GM23338 (cell line): ENCODE results near the gene HSDL1. TPM values are rescaled to one million over a fixed set of nuclear protein-coding genes. Genes with fewer than 3 reads are reported as not detected.

Experiments used
- ATAC-seq: fragments of 200-7000 bp; cut with Tn5 transposase; 3 replicates; pipeline ENCODE4 v1.9.1; 2020
- DNase-seq: peaks from one replicate; pipeline ENCODE4 v3.0.0-alpha.2; 2015; ENCODE audit warnings: low spot score
- H2AFZ ChIP-seq: fragments of 200-600 bp; sonication (generic); 2 replicates; pipeline ENCODE4 v1.8.0; 2016; ENCODE audit warnings: antibody characterized with exemption, mild to moderate bottlenecking, moderate library complexity
- H3F3A ChIP-seq: fragments of 200-600 bp; sonication (generic); replicated peaks from 2 replicates; pipeline ENCODE4 v1.8.0; 2017; ENCODE audit warnings: antibody characterized with exemption, mixed run types, low read depth
- H3K27ac ChIP-seq: fragments of 200-600 bp; sonication (generic); 2 replicates; pipeline ENCODE4 v1.6.1; 2016; ENCODE audit warnings: low read depth
- H3K27me3 ChIP-seq: fragments of 200-600 bp; sonication (generic); 2 replicates; pipeline ENCODE4 v1.8.0; 2016; ENCODE audit warnings: mild to moderate bottlenecking, mixed run types, moderate library complexity; ENCODE audit not compliant: insufficient read depth
- H3K36me3 ChIP-seq: fragments of 200-600 bp; sonication (generic); 2 replicates; pipeline ENCODE4 v1.8.0; 2016; ENCODE audit warnings: mild to moderate bottlenecking; ENCODE audit not compliant: insufficient read depth
- H3K4me1 ChIP-seq: fragments of 200-600 bp; sonication (generic); 2 replicates; pipeline ENCODE4 v1.8.0; 2016; ENCODE audit warnings: mild to moderate bottlenecking, moderate library complexity; ENCODE audit not compliant: insufficient read depth
- H3K4me2 ChIP-seq: fragments of 200-600 bp; sonication (generic); 2 replicates; pipeline ENCODE4 v1.7.1; 2017; ENCODE audit warnings: mixed run types
- H3K4me3 ChIP-seq: fragments of 200-600 bp; sonication (generic); 2 replicates; pipeline ENCODE4 v1.6.1; 2016; ENCODE audit warnings: mixed run types
- H3K79me2 ChIP-seq: fragments of 200-600 bp; sonication (generic); replicated peaks from 2 replicates; pipeline ENCODE4 v1.8.0; 2017; ENCODE audit warnings: mild to moderate bottlenecking; ENCODE audit not compliant: insufficient read depth
- H3K9me2 ChIP-seq: fragments of 200-600 bp; sonication (generic); 2 replicates; pipeline ENCODE4 v1.8.0; 2017; ENCODE audit not compliant: insufficient read depth
- H4K20me1 ChIP-seq: fragments of 200-600 bp; sonication (generic); replicated peaks from 2 replicates; pipeline ENCODE4 v1.8.0; 2017; ENCODE audit warnings: mild to moderate bottlenecking; ENCODE audit not compliant: insufficient read depth
- H3K27ac Mint-ChIP-seq: 2 replicates; pipeline ENCODE4 v1.8.0; 2020; ENCODE audit warnings: inconsistent platforms, mild to moderate bottlenecking, moderate library complexity, mixed read lengths
- H3K27me3 Mint-ChIP-seq: 3 replicates; pipeline ENCODE4 v1.8.0; 2022; ENCODE audit warnings: low read depth, mild to moderate bottlenecking, moderate library complexity, mixed read lengths, inconsistent platforms; ENCODE audit not compliant: insufficient read depth, poor library complexity
- H3K36me3 Mint-ChIP-seq: 3 replicates; pipeline ENCODE4 v1.8.0; 2021; ENCODE audit warnings: low read depth, mild to moderate bottlenecking, inconsistent platforms, moderate library complexity, mixed read lengths
- H3K4me1 Mint-ChIP-seq: 3 replicates; pipeline ENCODE4 v1.8.0; 2020; ENCODE audit warnings: mild to moderate bottlenecking, inconsistent platforms, mixed read lengths
- H3K4me3 Mint-ChIP-seq: 3 replicates; pipeline ENCODE4 v1.8.0; 2021; ENCODE audit warnings: moderate library complexity, mild to moderate bottlenecking, inconsistent platforms, mixed read lengths
- H3K9me3 Mint-ChIP-seq: 3 replicates; pipeline ENCODE4 v1.8.0; 2020; ENCODE audit warnings: moderate library complexity, mild to moderate bottlenecking, inconsistent platforms, mixed read lengths
- CREB1 ChIP-seq: fragments of 250-450 bp; sonication (Bioruptor Pico); IDR thresholded peaks from 2 replicates; pipeline ENCODE4 v1.5.0; 2020; ENCODE audit warnings: low read depth, mild to moderate bottlenecking, moderate library complexity
- EZH2 ChIP-seq: fragments of 200-600 bp; sonication (generic); IDR thresholded peaks from one replicate; pipeline ENCODE4 v1.8.0; 2017; ENCODE audit warnings: antibody characterized with exemption, mild to moderate bottlenecking, low read depth; ENCODE audit not compliant: unreplicated experiment
- EZH2phosphoT487 ChIP-seq: fragments of 200-600 bp; sonication (generic); IDR thresholded peaks from one replicate; pipeline ENCODE4 v1.8.1; 2018; ENCODE audit warnings: antibody characterized with exemption; ENCODE audit not compliant: unreplicated experiment
- POLR2AphosphoS5 ChIP-seq: IDR thresholded peaks from 2 replicates; pipeline ENCODE4 v1.6.1; 2016; ENCODE audit warnings: antibody characterized with exemption, low read depth
- STAT1 ChIP-seq: IDR thresholded peaks from one replicate; pipeline ENCODE4 v1.6.1; 2016; ENCODE audit warnings: antibody characterized with exemption; ENCODE audit not compliant: unreplicated experiment
- ZNF114 ChIP-seq: fragments of 250-450 bp; sonication (Bioruptor Pico); IDR thresholded peaks from 2 replicates; pipeline ENCODE4 v1.5.0; 2020; ENCODE audit warnings: mild to moderate bottlenecking, moderate library complexity
- polyA plus RNA-seq: library from polyadenylated mRNA; unstranded; fragments of >200 nt; fragmentation: Nextera tagmentation; extraction: Ambion mirVana; gene quantifications from 2 replicates; pipeline ENCODE4 v1.2.1, GENCODE V29; 2016
- total RNA-seq: library from RNA; depleted of rRNA; stranded (reverse); fragments of >200 nt; shearing (Covaris generic); gene quantifications from 2 replicates; pipeline ENCODE4 v1.2.3, GENCODE V29; 2014
- TF ChIP-seq, protein P1 (sequence below), 2 experiments: fragments of 200-600 bp in 1 of 2; sonication (generic) in 1 of 2; conservative IDR thresholded peaks; 2 replicates each; pipeline versions ENCODE4 v1.5.1 to v1.6.1; 2016 to 2017; ENCODE audit warnings: antibody characterized with exemption in 2 of 2, low read depth in 2 of 2, mild to moderate bottlenecking in 2 of 2, moderate library complexity in 1 of 2
- TF ChIP-seq, protein P2 (sequence below): fragments of 250-450 bp; sonication (Bioruptor Pico); IDR thresholded peaks from 2 replicates; pipeline ENCODE4 v1.5.0; 2020; ENCODE audit warnings: mild to moderate bottlenecking, moderate library complexity
- TF ChIP-seq, protein P3 (sequence below): IDR thresholded peaks from one replicate; pipeline ENCODE4 v1.6.1; 2018; ENCODE audit warnings: antibody characterized with exemption; ENCODE audit not compliant: unreplicated experiment

HSDL1 gene
- total and polyA plus RNA-seq, 2 experiments from 2014 or later: 16.6 to 46.1 TPM

GRCh38 chr16:84175350-84176081 is 30.5 kb upstream of the HSDL1 start:
- DNase-seq (peak; percentile 76), ATAC-seq (peak; percentile 90)
- H3F3A ChIP-seq: no peaks in the 10 kb centered on the region
- TF ChIP-seq POLR2AphosphoS5: no peak
- TF ChIP-seq, protein P1, sequence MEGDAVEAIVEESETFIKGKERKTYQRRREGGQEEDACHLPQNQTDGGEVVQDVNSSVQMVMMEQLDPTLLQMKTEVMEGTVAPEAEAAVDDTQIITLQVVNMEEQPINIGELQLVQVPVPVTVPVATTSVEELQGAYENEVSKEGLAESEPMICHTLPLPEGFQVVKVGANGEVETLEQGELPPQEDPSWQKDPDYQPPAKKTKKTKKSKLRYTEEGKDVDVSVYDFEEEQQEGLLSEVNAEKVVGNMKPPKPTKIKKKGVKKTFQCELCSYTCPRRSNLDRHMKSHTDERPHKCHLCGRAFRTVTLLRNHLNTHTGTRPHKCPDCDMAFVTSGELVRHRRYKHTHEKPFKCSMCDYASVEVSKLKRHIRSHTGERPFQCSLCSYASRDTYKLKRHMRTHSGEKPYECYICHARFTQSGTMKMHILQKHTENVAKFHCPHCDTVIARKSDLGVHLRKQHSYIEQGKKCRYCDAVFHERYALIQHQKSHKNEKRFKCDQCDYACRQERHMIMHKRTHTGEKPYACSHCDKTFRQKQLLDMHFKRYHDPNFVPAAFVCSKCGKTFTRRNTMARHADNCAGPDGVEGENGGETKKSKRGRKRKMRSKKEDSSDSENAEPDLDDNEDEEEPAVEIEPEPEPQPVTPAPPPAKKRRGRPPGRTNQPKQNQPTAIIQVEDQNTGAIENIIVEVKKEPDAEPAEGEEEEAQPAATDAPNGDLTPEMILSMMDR (conservative IDR thresholded peaks at IDR 0.05; ENCODE audit: low read depth in 2 of 2): peak; percentile 47 to 70
- TF ChIP-seq CREB1: peak; percentile 51; the same call in 1 of the 2 replicates
- no peaks in the 10 kb centered on the region for H3K9me3 Mint-ChIP-seq
- no peak overlapping the region for H3K4me2 ChIP-seq
- H3K36me3 ChIP-seq: no peaks in the 10 kb centered on the region
- H3K27ac Mint-ChIP-seq: no peak overlapping the region; the same call in 1 of the 2 replicates
- no peaks in the 10 kb centered on the region for H3K27me3 ChIP-seq
- no peak overlapping the region for H3K4me3 ChIP-seq
- H3K4me3 Mint-ChIP-seq: no peak overlapping the region
- H4K20me1 ChIP-seq: no peaks in the 10 kb centered on the region
- no peaks in the 10 kb centered on the region for H3K9me2 ChIP-seq
- H3K4me1 Mint-ChIP-seq: no peaks in the 10 kb centered on the region
- peaks cover 12% of the 10 kb centered on the region for H3K27me3 Mint-ChIP-seq
- no peaks in the 10 kb centered on the region for H3K4me1 ChIP-seq
- H2AFZ ChIP-seq: no peak overlapping the region
- no peaks in the 10 kb centered on the region for H3K79me2 ChIP-seq
- H3K27ac ChIP-seq: no peak overlapping the region
- H3K36me3 Mint-ChIP-seq: peaks cover 13% of the 10 kb centered on the region; the same call in 2 of the 3 replicates

- ATAC-seq (no peak), DNase-seq (no peak)
- H3K79me2 ChIP-seq: no peaks in the 10 kb centered on the region
- H3F3A ChIP-seq: no peaks in the 10 kb centered on the region
- Mint-ChIP-seq H3K27me3 (peaks cover 12% of the 10 kb centered on the region), H3K4me3 (no peak overlapping the region), H3K36me3 (peaks cover 13% of the 10 kb centered on the region; the same call in 2 of the 3 replicates), H3K4me1 (no peaks in the 10 kb centered on the region), H3K9me3 (no peaks in the 10 kb centered on the region), H3K27ac (no peak overlapping the region)
- H3K36me3 ChIP-seq: no peaks in the 10 kb centered on the region
- H3K27me3 ChIP-seq: no peaks in the 10 kb centered on the region
- H3K4me1 ChIP-seq: no peaks in the 10 kb centered on the region
- TF ChIP-seq EZH2 (no peak), EZH2phosphoT487 (no peak), CREB1 (no peak), ZNF114 (CRISPR knock-in tag) (no peak), STAT1 (no peak), POLR2AphosphoS5 (no peak)
- TF ChIP-seq, protein P2, sequence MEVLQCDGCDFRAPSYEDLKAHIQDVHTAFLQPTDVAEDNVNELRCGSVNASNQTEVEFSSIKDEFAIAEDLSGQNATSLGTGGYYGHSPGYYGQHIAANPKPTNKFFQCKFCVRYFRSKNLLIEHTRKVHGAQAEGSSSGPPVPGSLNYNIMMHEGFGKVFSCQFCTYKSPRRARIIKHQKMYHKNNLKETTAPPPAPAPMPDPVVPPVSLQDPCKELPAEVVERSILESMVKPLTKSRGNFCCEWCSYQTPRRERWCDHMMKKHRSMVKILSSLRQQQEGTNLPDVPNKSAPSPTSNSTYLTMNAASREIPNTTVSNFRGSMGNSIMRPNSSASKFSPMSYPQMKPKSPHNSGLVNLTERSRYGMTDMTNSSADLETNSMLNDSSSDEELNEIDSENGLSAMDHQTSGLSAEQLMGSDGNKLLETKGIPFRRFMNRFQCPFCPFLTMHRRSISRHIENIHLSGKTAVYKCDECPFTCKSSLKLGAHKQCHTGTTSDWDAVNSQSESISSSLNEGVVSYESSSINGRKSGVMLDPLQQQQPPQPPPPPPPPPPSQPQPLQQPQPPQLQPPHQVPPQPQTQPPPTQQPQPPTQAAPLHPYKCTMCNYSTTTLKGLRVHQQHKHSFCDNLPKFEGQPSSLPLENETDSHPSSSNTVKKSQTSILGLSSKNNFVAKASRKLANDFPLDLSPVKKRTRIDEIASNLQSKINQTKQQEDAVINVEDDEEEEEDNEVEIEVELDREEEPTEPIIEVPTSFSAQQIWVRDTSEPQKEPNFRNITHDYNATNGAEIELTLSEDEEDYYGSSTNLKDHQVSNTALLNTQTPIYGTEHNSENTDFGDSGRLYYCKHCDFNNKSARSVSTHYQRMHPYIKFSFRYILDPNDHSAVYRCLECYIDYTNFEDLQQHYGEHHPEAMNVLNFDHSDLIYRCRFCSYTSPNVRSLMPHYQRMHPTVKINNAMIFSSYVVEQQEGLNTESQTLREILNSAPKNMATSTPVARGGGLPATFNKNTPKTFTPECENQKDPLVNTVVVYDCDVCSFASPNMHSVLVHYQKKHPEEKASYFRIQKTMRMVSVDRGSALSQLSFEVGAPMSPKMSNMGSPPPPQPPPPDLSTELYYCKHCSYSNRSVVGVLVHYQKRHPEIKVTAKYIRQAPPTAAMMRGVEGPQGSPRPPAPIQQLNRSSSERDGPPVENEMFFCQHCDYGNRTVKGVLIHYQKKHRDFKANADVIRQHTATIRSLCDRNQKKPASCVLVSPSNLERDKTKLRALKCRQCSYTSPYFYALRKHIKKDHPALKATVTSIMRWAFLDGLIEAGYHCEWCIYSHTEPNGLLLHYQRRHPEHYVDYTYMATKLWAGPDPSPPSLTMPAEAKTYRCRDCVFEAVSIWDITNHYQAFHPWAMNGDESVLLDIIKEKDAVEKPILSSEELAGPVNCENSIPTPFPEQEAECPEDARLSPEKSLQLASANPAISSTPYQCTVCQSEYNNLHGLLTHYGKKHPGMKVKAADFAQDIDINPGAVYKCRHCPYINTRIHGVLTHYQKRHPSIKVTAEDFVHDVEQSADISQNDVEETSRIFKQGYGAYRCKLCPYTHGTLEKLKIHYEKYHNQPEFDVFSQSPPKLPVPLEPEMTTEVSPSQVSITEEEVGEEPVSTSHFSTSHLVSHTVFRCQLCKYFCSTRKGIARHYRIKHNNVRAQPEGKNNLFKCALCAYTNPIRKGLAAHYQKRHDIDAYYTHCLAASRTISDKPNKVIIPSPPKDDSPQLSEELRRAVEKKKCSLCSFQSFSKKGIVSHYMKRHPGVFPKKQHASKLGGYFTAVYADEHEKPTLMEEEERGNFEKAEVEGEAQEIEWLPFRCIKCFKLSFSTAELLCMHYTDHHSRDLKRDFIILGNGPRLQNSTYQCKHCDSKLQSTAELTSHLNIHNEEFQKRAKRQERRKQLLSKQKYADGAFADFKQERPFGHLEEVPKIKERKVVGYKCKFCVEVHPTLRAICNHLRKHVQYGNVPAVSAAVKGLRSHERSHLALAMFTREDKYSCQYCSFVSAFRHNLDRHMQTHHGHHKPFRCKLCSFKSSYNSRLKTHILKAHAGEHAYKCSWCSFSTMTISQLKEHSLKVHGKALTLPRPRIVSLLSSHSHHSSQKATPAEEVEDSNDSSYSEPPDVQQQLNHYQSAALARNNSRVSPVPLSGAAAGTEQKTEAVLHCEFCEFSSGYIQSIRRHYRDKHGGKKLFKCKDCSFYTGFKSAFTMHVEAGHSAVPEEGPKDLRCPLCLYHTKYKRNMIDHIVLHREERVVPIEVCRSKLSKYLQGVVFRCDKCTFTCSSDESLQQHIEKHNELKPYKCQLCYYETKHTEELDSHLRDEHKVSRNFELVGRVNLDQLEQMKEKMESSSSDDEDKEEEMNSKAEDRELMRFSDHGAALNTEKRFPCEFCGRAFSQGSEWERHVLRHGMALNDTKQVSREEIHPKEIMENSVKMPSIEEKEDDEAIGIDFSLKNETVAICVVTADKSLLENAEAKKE (CRISPR knock-in tag): no peak
- TF ChIP-seq, protein P3, sequence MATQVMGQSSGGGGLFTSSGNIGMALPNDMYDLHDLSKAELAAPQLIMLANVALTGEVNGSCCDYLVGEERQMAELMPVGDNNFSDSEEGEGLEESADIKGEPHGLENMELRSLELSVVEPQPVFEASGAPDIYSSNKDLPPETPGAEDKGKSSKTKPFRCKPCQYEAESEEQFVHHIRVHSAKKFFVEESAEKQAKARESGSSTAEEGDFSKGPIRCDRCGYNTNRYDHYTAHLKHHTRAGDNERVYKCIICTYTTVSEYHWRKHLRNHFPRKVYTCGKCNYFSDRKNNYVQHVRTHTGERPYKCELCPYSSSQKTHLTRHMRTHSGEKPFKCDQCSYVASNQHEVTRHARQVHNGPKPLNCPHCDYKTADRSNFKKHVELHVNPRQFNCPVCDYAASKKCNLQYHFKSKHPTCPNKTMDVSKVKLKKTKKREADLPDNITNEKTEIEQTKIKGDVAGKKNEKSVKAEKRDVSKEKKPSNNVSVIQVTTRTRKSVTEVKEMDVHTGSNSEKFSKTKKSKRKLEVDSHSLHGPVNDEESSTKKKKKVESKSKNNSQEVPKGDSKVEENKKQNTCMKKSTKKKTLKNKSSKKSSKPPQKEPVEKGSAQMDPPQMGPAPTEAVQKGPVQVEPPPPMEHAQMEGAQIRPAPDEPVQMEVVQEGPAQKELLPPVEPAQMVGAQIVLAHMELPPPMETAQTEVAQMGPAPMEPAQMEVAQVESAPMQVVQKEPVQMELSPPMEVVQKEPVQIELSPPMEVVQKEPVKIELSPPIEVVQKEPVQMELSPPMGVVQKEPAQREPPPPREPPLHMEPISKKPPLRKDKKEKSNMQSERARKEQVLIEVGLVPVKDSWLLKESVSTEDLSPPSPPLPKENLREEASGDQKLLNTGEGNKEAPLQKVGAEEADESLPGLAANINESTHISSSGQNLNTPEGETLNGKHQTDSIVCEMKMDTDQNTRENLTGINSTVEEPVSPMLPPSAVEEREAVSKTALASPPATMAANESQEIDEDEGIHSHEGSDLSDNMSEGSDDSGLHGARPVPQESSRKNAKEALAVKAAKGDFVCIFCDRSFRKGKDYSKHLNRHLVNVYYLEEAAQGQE: no peak
- H3K4me2 ChIP-seq: no peak overlapping the region
- no peaks in the 10 kb centered on the region for H4K20me1 ChIP-seq
- H2AFZ ChIP-seq: no peak overlapping the region
- H3K4me3 ChIP-seq: no peak overlapping the region
- no peaks in the 10 kb centered on the region for H3K9me2 ChIP-seq
- H3K27ac ChIP-seq: no peak overlapping the region
Measured at GRCh38 chr16:84174396-84174795, 29.4 kb upstream of the HSDL1 start.
